GM12878 (cell line): ENCODE measurements around the gene CACUL1. TPM values are rescaled to one million over a fixed set of nuclear protein-coding genes. Genes with fewer than 3 reads are reported as not detected.

Source experiments
- ATAC-seq: fragments of 200-7000 bp; cut with Tn5 transposase; 3 replicates; pipeline ENCODE4 v1.9.1; 2020; ENCODE audit warnings: mild to moderate bottlenecking, moderate library complexity
- BruUV-seq: library from RNA; stranded (reverse); fragments of 400-500 nt; replicated peaks from 2 replicates; lab custom pipeline; 2021; lab: Mats Ljungman, UMichigan
- CTCF ChIA-PET: fragments of 300-600 bp; sonication (Branson Sonifier 250); formaldehyde crosslinking; extraction: SDS; loops from one replicate; lab custom pipeline; 2021; ENCODE audit warnings: inconsistent platforms; lab: Yijun Ruan, JAX
- POLR2A ChIA-PET: fragments of 350-600 bp; formaldehyde crosslinking; extraction: SDS; loops from one replicate; lab custom pipeline; 2021; ENCODE audit warnings: inconsistent platforms; lab: Charles Lee
- RAD21 ChIA-PET: fragments of 300-600 bp; sonication (Branson Sonifier 250); formaldehyde crosslinking; loops from one replicate; lab custom pipeline; 2023; ENCODE audit warnings: antibody characterized with exemption; ENCODE audit not compliant: unreplicated experiment; lab: Charles Lee
- SMC1A ChIA-PET: fragments of 300-600 bp; sonication (Branson Sonifier 250); formaldehyde crosslinking; loops from one replicate; lab custom pipeline; 2023; ENCODE audit not compliant: unreplicated experiment, uncharacterized antibody; lab: Charles Lee
- DNase-seq: peaks from one replicate; pipeline ENCODE4 v3.0.0-alpha.2; 2011; ENCODE audit warnings: low read depth, low spot score
- FAIRE-seq: peaks from 3 replicates; lab custom pipeline; 2011; peaks lifted over from hg19 to GRCh38; lab: Jason Lieb, UNC
- H2AFZ ChIP-seq: 2 replicates; pipeline ENCODE4 v1.6.0; 2011; ENCODE audit warnings: low read depth, low read length, control low read depth; ENCODE audit not compliant: control insufficient read depth
- H3K27ac ChIP-seq: 2 replicates; pipeline ENCODE4 v1.5.1; 2011; ENCODE audit warnings: control low read depth; ENCODE audit not compliant: control insufficient read depth, insufficient read depth
- H3K27me3 ChIP-seq, 2 experiments: replicated peaks in 1 of 2; 2 replicates each; pipeline versions ENCODE4 v1.6.0 to v1.6.1; 2011; ENCODE audit warnings: low read length in 1 of 2; ENCODE audit not compliant: control insufficient read depth in 2 of 2, insufficient read depth in 2 of 2
- H3K36me3 ChIP-seq, 2 experiments: 2 replicates each; pipeline ENCODE4 v1.5.1; 2011; ENCODE audit warnings: low read length in 1 of 2; ENCODE audit not compliant: control insufficient read depth in 2 of 2, insufficient read depth in 2 of 2
- H3K4me1 ChIP-seq: 2 replicates; pipeline ENCODE4 v1.6.1; 2011; ENCODE audit warnings: mild to moderate bottlenecking, low read length, moderate library complexity, mixed read lengths; ENCODE audit not compliant: control insufficient read depth, insufficient read depth
- H3K4me2 ChIP-seq: 2 replicates; pipeline ENCODE4 v1.6.0; 2011; ENCODE audit warnings: control low read depth; ENCODE audit not compliant: control insufficient read depth, insufficient read depth
- H3K4me3 ChIP-seq: fragments of 200-600 bp; sonication (generic); 2 replicates; pipeline ENCODE4 v1.5.1; 2016
- H3K79me2 ChIP-seq: 2 replicates; pipeline ENCODE4 v1.6.0; 2011; ENCODE audit warnings: low read length; ENCODE audit not compliant: control insufficient read depth, insufficient read depth
- H3K9ac ChIP-seq: 2 replicates; pipeline ENCODE4 v1.8.0; 2011; ENCODE audit warnings: low read length, control low read depth, mixed read lengths; ENCODE audit not compliant: control insufficient read depth, insufficient read depth
- H3K9me3 ChIP-seq: replicated peaks from 3 replicates; pipeline ENCODE4 v1.5.1; 2011; ENCODE audit warnings: mild to moderate bottlenecking, low read length; ENCODE audit not compliant: control insufficient read depth, insufficient read depth
- H4K20me1 ChIP-seq: 2 replicates; pipeline ENCODE4 v1.6.0; 2011; ENCODE audit not compliant: control insufficient read depth, insufficient read depth
- CBX3 ChIP-seq: fragments of 200-600 bp; sonication (generic); IDR thresholded peaks from 2 replicates; pipeline ENCODE4 v1.6.1; 2016; ENCODE audit warnings: low read depth, borderline replicate concordance
- CREB1 ChIP-seq: IDR thresholded peaks from 2 replicates; pipeline ENCODE4 v1.6.1; 2012; ENCODE audit warnings: low read depth, mild to moderate bottlenecking, inconsistent platforms
- DPF2 ChIP-seq: fragments of 450-650 bp; IDR thresholded peaks from 2 replicates; pipeline ENCODE4 v1.6.1; 2017; ENCODE audit warnings: mild to moderate bottlenecking
- E2F8 ChIP-seq: fragments of 450-650 bp; IDR thresholded peaks from 2 replicates; pipeline ENCODE4 v1.6.1; 2018; ENCODE audit warnings: mild to moderate bottlenecking, low read depth, moderate library complexity; ENCODE audit not compliant: partially characterized antibody
- FOXK2 ChIP-seq: fragments of 450-650 bp; IDR thresholded peaks from 2 replicates; pipeline ENCODE4 v1.6.1; 2017; ENCODE audit warnings: mild to moderate bottlenecking, moderate library complexity
- HSF1 ChIP-seq: fragments of 150-350 bp; IDR thresholded peaks from 2 replicates; pipeline ENCODE4 v1.6.1; 2014; ENCODE audit warnings: mild to moderate bottlenecking, low read depth, low read length
- IKZF2 ChIP-seq, 2 experiments: fragments of 450-650 bp; IDR thresholded peaks; 2 replicates each; pipeline ENCODE4 v1.6.1; 2017; ENCODE audit warnings: mild to moderate bottlenecking in 2 of 2, moderate library complexity in 2 of 2
- IRF5 ChIP-seq: fragments of 450-650 bp; IDR thresholded peaks from 2 replicates; pipeline ENCODE4 v1.6.1; 2017; ENCODE audit warnings: borderline replicate concordance
- KLF5 ChIP-seq: fragments of 450-650 bp; IDR thresholded peaks from 2 replicates; pipeline ENCODE4 v1.6.1; 2014; ENCODE audit warnings: mild to moderate bottlenecking; ENCODE audit not compliant: partially characterized antibody
- MEF2B ChIP-seq: fragments of 450-650 bp; IDR thresholded peaks from 2 replicates; pipeline ENCODE4 v1.6.1; 2018; ENCODE audit warnings: mild to moderate bottlenecking, moderate library complexity; ENCODE audit not compliant: partially characterized antibody, poor library complexity, severe bottlenecking
- POU2F2 ChIP-seq: IDR thresholded peaks from 3 replicates; pipeline ENCODE4 v1.6.1; 2011; ENCODE audit warnings: low read depth, mild to moderate bottlenecking, low read length, borderline replicate concordance
- SMAD5 ChIP-seq: IDR thresholded peaks from 2 replicates; pipeline ENCODE4 v1.6.1; 2016; ENCODE audit warnings: antibody characterized with exemption, low read depth
- YBX1 ChIP-seq: fragments of 450-650 bp; IDR thresholded peaks from 2 replicates; pipeline ENCODE4 v1.6.1; 2016; ENCODE audit warnings: antibody characterized with exemption
- ZBTB40 ChIP-seq: fragments of 450-650 bp; IDR thresholded peaks from 2 replicates; pipeline ENCODE4 v1.6.1; 2016; ENCODE audit warnings: mild to moderate bottlenecking, moderate library complexity, borderline replicate concordance
- WGBS: methylation state at CpG from one replicate; pipeline ENCODE4 v1.1.6; 2016; ENCODE audit warnings: low lambda C conversion rate; ENCODE audit not compliant: insufficient replicate concordance, insufficient coverage; ENCODE audit errors: missing lambda C conversion rate; 5-methylcytosine and 5-hydroxymethylcytosine counted together
- in situ Hi-C: fragments of 300-500 bp; cut with MboI; formaldehyde crosslinking; loops from 9 replicates; pipeline ENCODE4 v1.14.3; 2018; ENCODE audit warnings: mixed read lengths
- intact Hi-C: fragments of 100-400 bp; cut with micrococcal nuclease; formaldehyde crosslinking; loops from one replicate; pipeline ENCODE4 v1.14.2; 2022; ENCODE audit not compliant: unreplicated experiment
- polyA plus RNA-seq, 11 experiments: library from polyadenylated mRNA; depleted of rRNA in 4 of 11; unstranded in 6 of 11; stranded (reverse) in 5 of 11; fragments of >200 nt; fragmentation: Nextera tagmentation in 4 of 11; fragmentation: Illumina TruSeq in 1 of 11; extraction: Ambion mirVana in 4 of 11; extraction: Trizol in 1 of 11; gene quantifications; 1 replicate in 1 of 11; 2 replicates in 10 of 11; pipeline versions ENCODE4 v1.2.1 to v1.2.3, GENCODE V29; 2011 to 2016; ENCODE audit warnings: inconsistent platforms in 2 of 11, missing spikeins in 2 of 11, low read depth in 1 of 11
- total RNA-seq, 4 experiments: library from RNA; depleted of rRNA in 3 of 4; stranded (reverse); fragments of >200 nt in 3 of 4; fragmentation: Illumina TruSeq in 1 of 4; extraction: Trizol in 1 of 4; gene quantifications; 2 replicates each; pipeline versions ENCODE4 v1.2.1 to v1.2.3, GENCODE V29; 2013 to 2021

CACUL1 gene
- total and polyA plus RNA-seq, 10 of the 15 experiments (the other 5 are each of a cell fraction or from before 2014, with no cell fraction given): 7.4 to 23.2 (median 13.0) TPM

- TF ChIP-seq E2F8 (no peak), IKZF2 (IDR thresholded peaks at IDR 0.05) (no peak)
These were observed 90.4 kb downstream of the CACUL1 start (continued) for GRCh38 chr10:118664321-118664720.

- CTCF ChIA-PET: no interaction called here
- H3K4me1 ChIP-seq: no peaks in the 10 kb centered on the region
- 50% methylated on average over 3 of the region's 3 CpGs for WGBS
- TF ChIP-seq IRF5 (no peak), POU2F2 (no peak), HSF1 (no peak), CREB1 (no peak), MEF2B (no peak), ZBTB40 (no peak), SMAD5 (no peak), CBX3 (no peak), DPF2 (no peak), KLF5 (no peak), YBX1 (no peak), FOXK2 (no peak)
These were observed 91.6 kb downstream of the CACUL1 start for GRCh38 chr10:118663176-118663575.

More at GRCh38 chr10:118663176-118663575, 91.6 kb downstream of the CACUL1 start:
- Histone ChIP-seq H3K4me3 (no peak overlapping the region), H4K20me1 (no peaks in the 10 kb centered on the region), H3K4me2 (no peak overlapping the region), H2AFZ (no peak overlapping the region), H3K27me3 (no peaks in the 10 kb centered on the region; a peak in 1 of 4 replicates), H3K9ac (no peak overlapping the region), H3K27ac (no peak overlapping the region), H3K36me3 (no peaks in the 10 kb centered on the region), H3K9me3 (no peaks in the 10 kb centered on the region), H3K79me2 (no peaks in the 10 kb centered on the region)
- intact Hi-C loops (no loop called here), in situ Hi-C loops (no loop called here)
- ChIA-PET RAD21 (no interaction called here), SMC1A (no interaction called here), POLR2A (no interaction called here)
- FAIRE-seq: no peak
- DNase-seq: no peak
- no peak for ATAC-seq
- no TSS peak for BruUV-seq
